Thymus (tissue), 11 donors: ENCODE data around the gene OR51V1. TPM values are rescaled to one million over a fixed set of nuclear protein-coding genes. Genes with fewer than 3 reads are reported as not detected.
"Not testable (repeated sequence)": the region's sequence is repeated elsewhere in the genome, so short reads cannot be mapped to it uniquely, and the experiment has no call there.

Source experiments
- DNase-seq, 9 donors: peaks; one replicate each; pipeline ENCODE4 v3.0.0-alpha.2; 2013; ENCODE audit warnings: low spot score in 9 of 9, low read depth in 6 of 9, missing footprints in 1 of 9
- H3K27ac ChIP-seq, 2 donors: one replicate each; pipeline ENCODE4 v1.5.1; 2013; ENCODE audit warnings: control low read depth in 1 of 2, low read depth in 1 of 2, low read length in 1 of 2, mild to moderate bottlenecking in 1 of 2, moderate library complexity in 1 of 2
- H3K27me3 ChIP-seq, 2 donors: one replicate each; pipeline ENCODE4 v1.5.1; 2013; ENCODE audit warnings: low read length in 1 of 2; ENCODE audit not compliant: control insufficient read depth in 2 of 2, insufficient read depth in 1 of 2
- H3K36me3 ChIP-seq, 2 donors: one replicate each; pipeline ENCODE4 v1.5.1; 2013; ENCODE audit warnings: low read length in 1 of 2, mild to moderate bottlenecking in 1 of 2, moderate library complexity in 1 of 2; ENCODE audit not compliant: control insufficient read depth in 2 of 2, insufficient read depth in 2 of 2
- H3K4me1 ChIP-seq, 2 donors: one replicate each; pipeline ENCODE4 v1.5.1; 2013; ENCODE audit warnings: low read length in 2 of 2; ENCODE audit not compliant: control insufficient read depth in 2 of 2, insufficient read depth in 2 of 2
- H3K4me3 ChIP-seq, 2 donors: one replicate each; pipeline ENCODE4 v1.5.1; 2013; ENCODE audit warnings: low read length in 2 of 2, control low read depth in 1 of 2, mild to moderate bottlenecking in 1 of 2
- H3K9me3 ChIP-seq, 2 donors: one replicate each; pipeline ENCODE4 v1.5.1; 2013; ENCODE audit warnings: low read length in 1 of 2, mild to moderate bottlenecking in 1 of 2; ENCODE audit not compliant: control insufficient read depth in 2 of 2, insufficient read depth in 1 of 2
- WGBS: extraction: QIAGEN DNeasy Blood & Tissue Kit; methylation state at CpG from one replicate; pipeline ENCODE4 v1.1.7; 2013; 5-methylcytosine and 5-hydroxymethylcytosine counted together
- polyA plus RNA-seq: library from polyadenylated mRNA; stranded (reverse); fragments of 200-250 nt; gene quantifications from one replicate; pipeline ENCODE4 v1.2.3, GENCODE V29; 2013
- total RNA-seq: library from RNA; stranded (reverse); fragments of 120-200 nt; gene quantifications from one replicate; pipeline ENCODE4 v1.2.4, GENCODE V29; 2013
- donor health status: healthy.

Gene OR51V1
- total and polyA plus RNA-seq, 2 donors: not detected

DNA sequence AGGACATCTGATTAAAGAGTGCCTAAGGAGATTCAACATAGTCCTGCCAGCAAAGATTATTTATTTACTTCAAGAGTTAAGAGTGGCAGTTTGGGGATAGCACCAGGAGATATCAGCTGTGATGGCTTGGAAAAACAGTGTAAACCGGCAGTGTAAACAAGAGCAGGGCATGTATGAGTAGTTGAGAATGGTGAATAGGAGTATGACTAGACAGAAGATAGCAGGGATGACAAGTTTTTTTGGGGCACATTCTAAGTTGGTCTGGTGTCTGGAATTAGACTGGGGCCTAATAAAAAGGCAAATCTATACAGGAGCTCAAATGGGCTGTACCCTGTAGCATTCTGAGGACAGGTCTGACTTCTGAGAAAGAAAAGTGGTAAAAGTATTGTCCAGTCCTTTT is 39.4 kb downstream of the OR51V1 start:
- not testable (repeated sequence) for DNase-seq, H3K27ac ChIP-seq
- no CpG with 5 or more reads among the region's 1 CpG for WGBS

DNA sequence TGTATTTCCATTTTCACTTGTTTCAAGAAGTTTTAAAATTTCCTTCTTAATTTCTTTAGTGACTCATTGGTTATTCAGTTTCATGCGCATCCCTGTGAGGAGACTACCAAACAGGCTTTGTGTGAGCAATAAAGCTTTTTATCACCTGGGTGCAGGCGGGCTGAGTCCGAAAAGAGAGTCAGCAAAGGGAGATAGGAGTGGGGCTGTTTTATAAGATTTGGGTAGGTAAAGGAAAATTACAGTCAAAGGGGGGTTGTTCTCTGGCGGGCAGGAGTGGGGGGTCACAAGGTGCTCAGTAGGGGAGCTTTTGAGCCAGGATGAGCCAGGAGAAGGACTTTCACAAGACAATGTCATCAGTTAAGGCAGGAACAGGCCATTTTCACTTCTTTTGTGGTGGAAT is 40.3 kb downstream of the OR51V1 start:
- DNase-seq, H3K4me3 ChIP-seq, H3K27me3 ChIP-seq, H3K27ac ChIP-seq, H3K9me3 ChIP-seq, H3K36me3 ChIP-seq, H3K4me1 ChIP-seq: not testable (repeated sequence)
- 86% methylated on average over 4 of the region's 4 CpGs for WGBS

More for the DNA sequence above, 39.4 kb downstream of the OR51V1 start:
- not testable (repeated sequence) for H3K4me1 ChIP-seq, H3K9me3 ChIP-seq, H3K27me3 ChIP-seq, H3K4me3 ChIP-seq, H3K36me3 ChIP-seq

DNA sequence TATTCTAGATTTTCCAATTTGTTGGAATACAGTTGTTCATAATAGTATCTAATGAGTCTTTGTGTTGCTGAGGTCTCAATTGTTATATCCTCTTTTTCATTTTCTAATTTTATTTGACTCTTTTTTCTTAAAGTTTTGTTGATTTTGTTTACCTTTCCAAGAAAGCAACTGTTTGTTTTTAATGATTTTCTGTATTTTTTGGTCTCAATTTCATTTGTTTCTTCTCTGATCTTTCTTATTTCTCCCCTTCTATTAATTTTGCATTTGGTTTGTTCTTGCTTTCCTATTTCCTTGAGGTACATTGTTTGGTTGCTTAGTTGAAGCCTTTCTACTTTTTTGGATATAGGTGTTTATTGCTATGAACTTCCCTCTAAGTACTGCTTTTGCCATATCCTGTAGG is 40.7 kb downstream of the OR51V1 start:
- Histone ChIP-seq H3K4me1 (no peaks in the 10 kb centered on the region), H3K9me3 (no peaks in the 10 kb centered on the region), H3K36me3 (no peaks in the 10 kb centered on the region), H3K27ac (no peak overlapping the region), H3K4me3 (no peak overlapping the region), H3K27me3 (no peaks in the 10 kb centered on the region)
- DNase-seq: no peak

DNA sequence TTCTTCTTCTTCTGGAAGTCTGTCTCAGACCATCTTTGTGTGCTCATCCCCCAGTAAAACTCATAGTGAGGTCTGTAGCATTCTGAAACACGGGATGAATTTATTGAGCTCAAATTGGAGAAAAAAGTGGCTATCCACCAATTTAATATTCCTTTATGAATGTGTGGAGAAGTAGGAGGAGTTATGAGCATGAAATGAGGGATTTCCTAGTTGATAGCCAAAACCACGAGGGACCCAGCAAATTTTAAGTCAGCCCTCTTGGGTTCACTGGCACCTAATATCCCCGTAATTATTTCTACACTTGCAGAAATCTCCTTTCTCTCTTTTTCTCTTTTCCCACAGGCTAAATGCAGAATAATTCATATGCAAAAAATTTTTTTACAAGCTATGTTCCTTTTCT is 45.8 kb downstream of the OR51V1 start, which contains the start of gene OR52A1:
Gene OR52A1, minus strand, starts transcription at position 101 of the 400 bp plus-strand sequence. CDS start 2,388 bp downstream, outside the sequence.
- Histone ChIP-seq H3K4me1 (no peaks in the 10 kb centered on the region), H3K27ac (no peak within 1 kb of the TSS), H3K27me3 (no peaks in the 10 kb centered on the region), H3K4me3 (no peak within 1 kb of the TSS), H3K36me3 (no peaks in the 10 kb centered on the region), H3K9me3 (peaks cover 0 to 1% of the 10 kb centered on the region in 2 donors)
- no peak for DNase-seq
- 81% methylated on average over 3 of the region's 3 CpGs for WGBS

DNA sequence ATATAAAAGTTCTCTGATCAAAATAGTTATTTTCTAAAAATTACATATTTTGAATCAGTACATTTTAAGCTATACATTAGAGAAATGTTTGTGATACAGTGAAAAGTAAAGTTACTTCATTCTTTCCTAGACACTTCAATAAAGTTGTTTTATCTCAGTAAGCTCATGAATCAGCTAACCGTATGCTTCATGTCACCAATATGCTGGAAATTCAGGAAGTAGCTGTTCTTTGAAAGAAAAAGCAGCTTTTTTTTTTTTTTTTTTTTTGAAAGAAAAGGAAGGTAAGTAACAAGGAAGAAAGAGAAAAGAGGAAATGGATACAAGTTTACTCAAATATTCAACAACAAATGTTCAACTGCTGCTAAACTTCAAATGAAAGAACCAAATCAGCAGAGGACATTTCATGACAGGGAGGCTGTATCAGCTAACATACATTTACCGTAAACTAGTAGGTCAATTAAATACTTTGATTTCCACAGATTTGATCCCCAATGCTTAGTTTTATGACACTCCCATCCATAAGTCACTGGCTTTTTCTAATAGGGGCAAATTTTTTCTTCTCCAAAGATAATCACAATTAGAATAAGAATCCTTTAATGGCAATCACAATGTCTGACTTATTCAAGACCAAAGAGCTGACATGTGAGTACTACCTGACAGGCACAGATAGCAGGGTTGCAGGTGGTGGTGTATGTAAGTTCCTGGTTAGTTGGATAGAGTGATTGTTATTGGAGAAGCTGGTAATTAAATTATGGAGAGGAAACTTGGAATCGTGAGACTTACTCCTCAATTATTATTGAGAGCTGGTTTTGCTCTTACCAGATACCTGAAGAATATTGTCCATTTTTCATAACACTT is 46.7 kb downstream of the OR51V1 start:
- WGBS: 66% methylated on average over 3 of the region's 3 CpGs
- Histone ChIP-seq H3K4me3 (no peak overlapping the region), H3K4me1 (no peaks in the 10 kb centered on the region), H3K27ac (no peak overlapping the region), H3K27me3 (no peaks in the 10 kb centered on the region), H3K9me3 (peaks cover 0 to 1% of the 10 kb centered on the region in 2 donors), H3K36me3 (no peaks in the 10 kb centered on the region)
- DNase-seq: no peak

DNA sequence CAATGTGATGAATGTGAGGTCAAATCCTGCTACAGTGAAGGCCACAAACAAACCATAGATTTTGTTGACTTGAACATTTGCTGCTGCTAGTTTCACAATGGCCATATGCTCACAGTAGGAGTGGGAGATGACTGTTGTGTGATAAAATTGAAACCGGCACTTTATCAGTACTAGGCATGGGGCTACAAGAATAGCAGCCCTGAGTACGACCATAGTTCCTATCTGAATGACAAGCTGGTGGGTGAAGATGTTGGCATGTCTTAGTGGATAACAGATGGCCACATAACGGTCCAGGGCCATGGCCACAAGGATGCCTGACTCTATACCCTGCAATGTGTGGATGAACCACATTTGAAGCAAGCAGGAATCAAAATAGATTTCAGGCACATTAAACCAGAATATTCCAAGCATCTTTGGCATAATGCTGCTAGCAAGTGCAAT is 48.7 kb downstream of the OR51V1 start:
- WGBS: 90% methylated on average over 3 of the region's 3 CpGs
- Histone ChIP-seq H3K27me3 (no peaks in the 10 kb centered on the region), H3K36me3 (no peaks in the 10 kb centered on the region), H3K4me1 (no peaks in the 10 kb centered on the region), H3K27ac (no peak overlapping the region), H3K9me3 (peaks cover 0 to 1% of the 10 kb centered on the region in 2 donors), H3K4me3 (no peak overlapping the region)
- no peak for DNase-seq

Other genes with a start within 250 kb of the OR51V1 start
- not detected for gene OR51A2, start 245.0 kb downstream of the OR51V1 start, total RNA-seq
- gene OR51A2, start 245.0 kb downstream of the OR51V1 start, polyA plus RNA-seq: not detected
- gene OR51L1, start 205.8 kb downstream of the OR51V1 start, total RNA-seq: not detected
- gene OR51L1, start 205.8 kb downstream of the OR51V1 start, polyA plus RNA-seq: under 0.01 TPM
- gene OR52J3, start 154.2 kb downstream of the OR51V1 start, total RNA-seq: not detected
- not detected for gene OR52J3, start 154.2 kb downstream of the OR51V1 start, polyA plus RNA-seq
- gene OR52E2, start 141.1 kb downstream of the OR51V1 start, total RNA-seq: not detected
- gene OR52E2, start 141.1 kb downstream of the OR51V1 start, polyA plus RNA-seq: not detected
- not detected for gene OR52E1, start 131.1 kb downstream of the OR51V1 start, total RNA-seq
- gene OR52E1, start 131.1 kb downstream of the OR51V1 start, polyA plus RNA-seq: not detected
- not detected for gene OR52A5, start 62.3 kb downstream of the OR51V1 start, total RNA-seq
- gene OR52A5, start 62.3 kb downstream of the OR51V1 start, polyA plus RNA-seq: not detected
- not detected for gene OR52A1, start 45.9 kb downstream of the OR51V1 start, total RNA-seq
- not detected for gene OR52A1, start 45.9 kb downstream of the OR51V1 start, polyA plus RNA-seq
- gene HBB, start 26.4 kb upstream of the OR51V1 start, total RNA-seq: 341 TPM
- gene HBB, start 26.4 kb upstream of the OR51V1 start, polyA plus RNA-seq: 22.3 TPM
- gene HBD, start 33.8 kb upstream of the OR51V1 start, total RNA-seq: 1.1 TPM
- gene HBD, start 33.8 kb upstream of the OR51V1 start, polyA plus RNA-seq: 1.3 TPM
- gene HBG1, start 49.2 kb upstream of the OR51V1 start, total RNA-seq: 612 TPM
- gene HBG1, start 49.2 kb upstream of the OR51V1 start, polyA plus RNA-seq: 0.41 TPM
- gene HBG2, start 54.1 kb upstream of the OR51V1 start, total RNA-seq: 5,270 TPM
- gene HBG2, start 54.1 kb upstream of the OR51V1 start, polyA plus RNA-seq: 1.0 TPM
- gene HBE1, start 69.3 kb upstream of the OR51V1 start, total RNA-seq: 5.5 TPM
- 1.8 TPM for gene HBE1, start 69.3 kb upstream of the OR51V1 start, polyA plus RNA-seq
- not detected for gene OR51B4, start 101.3 kb upstream of the OR51V1 start, total RNA-seq
- not detected for gene OR51B4, start 101.3 kb upstream of the OR51V1 start, polyA plus RNA-seq
- gene OR51B2, start 123.6 kb upstream of the OR51V1 start, total RNA-seq: not detected
- gene OR51B2, start 123.6 kb upstream of the OR51V1 start, polyA plus RNA-seq: 0.07 TPM
- 0.14 TPM for gene OR51B5, start 142.8 kb upstream of the OR51V1 start, total RNA-seq
- gene OR51B5, start 142.8 kb upstream of the OR51V1 start, polyA plus RNA-seq: 0.21 TPM
- gene OR51B6, start 150.8 kb upstream of the OR51V1 start, total RNA-seq: not detected
- gene OR51B6, start 150.8 kb upstream of the OR51V1 start, polyA plus RNA-seq: not detected
- gene OR51M1, start 183.1 kb upstream of the OR51V1 start, total RNA-seq: not detected
- 0.02 TPM for gene OR51M1, start 183.1 kb upstream of the OR51V1 start, polyA plus RNA-seq
- gene OR51Q1, start 221.4 kb upstream of the OR51V1 start, total RNA-seq: not detected
- gene OR51Q1, start 221.4 kb upstream of the OR51V1 start, polyA plus RNA-seq: not detected
- not detected for gene OR51I1, start 240.8 kb upstream of the OR51V1 start, total RNA-seq
- not detected for gene OR51I1, start 240.8 kb upstream of the OR51V1 start, polyA plus RNA-seq
- not detected for gene OR51I2, start 248.6 kb upstream of the OR51V1 start, total RNA-seq
- gene OR51I2, start 248.6 kb upstream of the OR51V1 start, polyA plus RNA-seq: not detected